Nephron (organoid): ENCODE results near the gene IRF2BP1.

ENCODE experiments used
- H3K27ac Mint-ChIP-seq, 3 experiments: 2 replicates each; pipeline ENCODE4 v1.8.0; 2020; ENCODE audit warnings: mixed read lengths in 3 of 3, mild to moderate bottlenecking in 2 of 3, moderate library complexity in 1 of 3
- H3K27me3 Mint-ChIP-seq: 2 replicates; pipeline ENCODE4 v1.8.0; 2021; ENCODE audit warnings: low read depth, mild to moderate bottlenecking, moderate library complexity, mixed read lengths
- H3K36me3 Mint-ChIP-seq: 2 replicates; pipeline ENCODE4 v1.8.0; 2020; ENCODE audit warnings: low read depth, mixed read lengths
- H3K4me1 Mint-ChIP-seq: 2 replicates; pipeline ENCODE4 v1.8.0; 2020; ENCODE audit warnings: mixed read lengths
- H3K4me3 Mint-ChIP-seq, 3 experiments: 2 replicates each; pipeline ENCODE4 v1.8.0; 2020; ENCODE audit warnings: mild to moderate bottlenecking in 3 of 3, mixed read lengths in 3 of 3, moderate library complexity in 2 of 3
- H3K9me3 Mint-ChIP-seq: 2 replicates; pipeline ENCODE4 v1.8.0; 2020; ENCODE audit warnings: mixed read lengths
- CTCF ChIP-seq, 3 experiments: fragments of 200-600 bp; sonication (generic); IDR thresholded peaks; one replicate each; pipeline ENCODE4 v1.5.0; 2021; ENCODE audit warnings: antibody characterized with exemption in 3 of 3; ENCODE audit not compliant: unreplicated experiment in 3 of 3

The IRF2BP1 gene

DNA sequence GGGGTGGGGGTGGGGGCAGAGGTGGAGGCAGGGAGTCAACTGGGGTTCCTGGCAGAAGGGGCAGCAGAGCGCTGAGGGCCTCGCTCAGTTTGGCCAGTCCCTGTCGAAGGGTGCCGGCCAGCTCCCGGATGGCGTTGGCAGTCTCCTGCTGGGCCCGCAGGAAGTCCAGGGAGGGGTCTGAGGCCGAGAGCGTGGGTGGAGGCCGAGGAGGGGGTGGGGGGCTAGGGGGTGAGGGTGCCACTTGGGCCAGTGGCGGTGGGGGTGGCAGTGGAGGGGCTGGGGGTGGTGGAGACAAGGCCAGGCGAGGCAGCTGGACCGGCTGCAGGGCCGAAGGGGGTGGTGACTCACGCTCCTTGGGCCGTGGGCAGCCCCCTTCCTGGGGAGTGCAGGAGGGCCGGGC is 4.9 kb upstream of the IRF2BP1 start:
- Mint-ChIP-seq H3K9me3 (no peaks in the 10 kb centered on the region), H3K27ac (no peak overlapping the region), H3K27me3 (no peaks in the 10 kb centered on the region), H3K36me3 (peaks cover 15% of the 10 kb centered on the region), H3K4me1 (peaks cover 10% of the 10 kb centered on the region), H3K4me3 (no peak overlapping the region)
- TF ChIP-seq CTCF (IDR thresholded peaks at IDR 0.05; ENCODE audit: unreplicated experiment in 3 of 3): no peak

DNA sequence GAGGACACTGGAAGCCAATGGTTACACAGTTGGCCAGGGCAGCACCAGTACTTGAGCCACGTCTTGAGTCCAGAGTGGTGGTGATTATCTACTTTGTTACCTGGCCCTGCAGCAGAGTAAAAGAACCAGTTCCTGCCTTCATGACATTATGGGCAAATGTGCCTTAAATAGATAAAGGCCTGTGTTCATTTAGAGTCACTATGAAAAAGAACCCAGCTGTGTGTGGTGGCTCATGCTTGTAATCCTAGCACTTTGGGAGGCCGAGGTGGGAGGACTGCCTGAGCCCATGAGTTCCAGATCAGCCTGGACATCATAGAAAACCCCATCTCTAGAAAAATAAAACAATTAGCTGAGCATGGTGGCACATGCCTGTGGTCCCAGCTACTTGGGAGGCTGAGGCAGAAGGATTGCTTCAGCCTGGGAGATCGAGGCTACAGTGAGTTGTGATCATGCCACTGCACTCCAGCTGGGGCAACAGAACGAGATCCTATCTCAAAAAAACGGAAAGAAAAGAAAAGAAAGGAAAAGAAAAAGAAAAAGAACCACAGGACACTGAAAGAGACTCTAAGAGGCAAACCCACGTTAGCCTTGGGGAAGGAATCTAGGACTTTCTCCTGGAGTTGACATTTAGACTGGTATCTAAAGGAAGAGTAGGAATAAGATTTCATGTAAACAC is 3.4 kb upstream of the IRF2BP1 start:
- no peak overlapping the region for H3K4me3 Mint-ChIP-seq
- H3K27me3 Mint-ChIP-seq: no peaks in the 10 kb centered on the region
- no peak overlapping the region for H3K27ac Mint-ChIP-seq
- H3K36me3 Mint-ChIP-seq: peaks cover 5% of the 10 kb centered on the region
- TF ChIP-seq CTCF (IDR thresholded peaks at IDR 0.05; ENCODE audit: unreplicated experiment in 3 of 3): no peak
- H3K9me3 Mint-ChIP-seq: no peaks in the 10 kb centered on the region
- peaks cover 12% of the 10 kb centered on the region for H3K4me1 Mint-ChIP-seq

- H3K4me3 Mint-ChIP-seq: peak overlapping the region; percentile 94 to 97 (median 95)
- H3K27ac Mint-ChIP-seq: peak overlapping the region; percentile 92 to 94 (median 93)
- no peaks in the 10 kb centered on the region for H3K27me3 Mint-ChIP-seq
- TF ChIP-seq CTCF (IDR thresholded peaks at IDR 0.05; ENCODE audit: unreplicated experiment in 3 of 3): no peak
- H3K36me3 Mint-ChIP-seq: peaks cover 9% of the 10 kb centered on the region
- H3K4me1 Mint-ChIP-seq: peaks cover 22% of the 10 kb centered on the region
- H3K9me3 Mint-ChIP-seq: no peaks in the 10 kb centered on the region
These were observed 1.3 kb upstream of the IRF2BP1 start for GRCh38 chr19:45887200-45887710.

DNA sequence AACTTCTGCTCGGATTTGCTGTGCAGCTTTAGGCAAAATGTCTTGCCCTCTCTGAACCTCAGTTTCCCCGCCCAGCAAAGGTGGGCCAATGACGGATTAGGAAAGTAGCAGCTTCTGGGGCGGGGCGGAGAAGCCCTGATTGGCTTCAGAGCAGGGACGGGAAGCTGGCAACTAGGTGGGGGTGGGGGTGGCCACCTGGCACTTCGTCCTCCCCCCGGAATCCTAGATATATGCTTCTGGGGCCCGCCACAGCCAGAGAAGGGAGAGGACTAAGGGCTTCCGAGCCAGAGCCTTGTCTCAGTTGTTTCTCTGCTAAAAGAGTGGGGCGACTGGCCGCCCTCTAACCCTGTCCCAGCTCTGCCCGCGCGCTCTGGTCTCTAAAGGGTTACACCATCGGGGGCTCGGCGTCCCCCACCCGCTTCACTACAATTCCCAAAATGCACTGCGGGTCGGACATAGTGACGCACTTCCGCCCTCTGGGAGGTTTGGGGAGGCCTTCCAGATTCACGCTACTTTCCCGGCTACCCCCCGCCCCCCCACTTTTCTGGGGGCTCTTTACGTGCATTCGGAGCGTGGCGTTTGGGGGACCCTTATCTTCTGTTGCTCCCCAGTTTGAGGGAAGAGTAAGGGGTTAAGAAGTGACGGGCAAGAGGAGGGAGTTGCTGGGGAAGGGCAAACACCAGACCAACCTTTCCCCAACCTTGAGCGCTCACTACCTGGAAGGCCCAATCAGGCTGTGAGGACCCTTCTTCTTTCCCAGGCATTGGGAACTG is 672 bp upstream of the IRF2BP1 start:
- Mint-ChIP-seq H3K4me1 (peaks cover 26% of the 10 kb centered on the region), H3K27ac (peak overlapping the region; percentile 92 to 94 (median 93)), H3K9me3 (no peaks in the 10 kb centered on the region), H3K36me3 (peaks cover 9% of the 10 kb centered on the region), H3K27me3 (no peaks in the 10 kb centered on the region), H3K4me3 (peak overlapping the region; percentile 94 to 97 (median 95))
- TF ChIP-seq CTCF (IDR thresholded peaks at IDR 0.05; ENCODE audit: unreplicated experiment in 3 of 3): no peak

DNA sequence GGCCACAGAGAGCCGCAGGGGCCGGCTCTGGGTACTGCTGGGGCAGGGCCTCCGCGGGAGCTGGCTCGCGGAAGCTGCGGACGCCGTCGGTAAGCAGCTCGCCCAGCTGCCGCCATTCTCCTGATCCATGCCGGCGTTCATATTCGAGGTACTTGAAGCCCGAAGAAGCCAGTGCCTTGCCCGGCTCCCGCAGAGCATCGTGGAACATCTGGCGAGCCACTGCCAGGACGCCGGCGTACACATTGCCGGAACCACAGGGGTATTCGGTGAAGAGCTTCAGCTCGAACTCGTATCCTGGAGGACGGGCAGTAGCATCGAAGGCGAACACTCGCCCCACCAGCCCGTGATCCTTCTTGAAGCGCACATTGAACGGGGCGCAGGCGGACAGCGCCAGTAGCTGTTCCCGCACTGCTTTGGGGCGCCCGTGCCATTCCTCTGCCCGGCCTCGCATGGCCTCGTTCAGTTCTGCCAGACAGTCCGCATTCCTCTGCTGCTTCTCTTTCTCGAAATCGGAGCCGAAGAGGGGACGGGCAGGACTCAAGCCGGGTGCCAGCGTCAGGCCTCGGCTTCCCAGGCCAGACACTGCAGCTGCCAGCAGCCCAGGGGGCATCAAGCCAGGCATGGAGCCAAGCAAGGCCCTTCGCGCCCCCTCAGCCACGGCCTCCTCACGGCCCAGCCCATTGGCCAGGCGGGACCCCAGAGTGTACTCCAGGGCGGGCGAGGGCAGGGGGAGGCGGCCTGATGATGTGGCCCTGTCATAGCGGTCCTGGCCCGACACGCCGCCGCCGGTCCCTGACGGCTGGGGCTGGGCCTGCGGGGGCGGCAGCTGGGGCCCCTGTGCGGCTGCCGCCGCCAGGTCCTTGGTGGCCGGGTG is 1.0 kb downstream of the IRF2BP1 start:
- TF ChIP-seq CTCF (IDR thresholded peaks at IDR 0.05; ENCODE audit: unreplicated experiment in 3 of 3): no peak
- peaks cover 33% of the 10 kb centered on the region for H3K4me1 Mint-ChIP-seq
- H3K36me3 Mint-ChIP-seq: peaks cover 4% of the 10 kb centered on the region
- H3K4me3 Mint-ChIP-seq: peak overlapping the region; percentile 66 to 80 (median 80)
- no peak overlapping the region for H3K27ac Mint-ChIP-seq
- H3K27me3 Mint-ChIP-seq: peaks cover 3% of the 10 kb centered on the region
- no peaks in the 10 kb centered on the region for H3K9me3 Mint-ChIP-seq
